Erythroblast (primary cell): ENCODE measurements around the gene NUDT6.

Source experiments
- GATA1 ChIP-seq: IDR thresholded peaks from 2 replicates; pipeline ENCODE4 v1.6.1; 2011; ENCODE audit warnings: low read depth, mild to moderate bottlenecking, control low read depth, low read length, moderate library complexity
- POLR2A ChIP-seq: IDR thresholded peaks from 2 replicates; pipeline ENCODE4 v1.6.1; 2011; ENCODE audit warnings: mild to moderate bottlenecking, low read length

- TF ChIP-seq POLR2A = no peak
- TF ChIP-seq GATA1 = no peak
Observed at GRCh38 chr4:122899682-122900081, 22.7 kb downstream of the NUDT6 start.
